CD14-positive monocyte (primary cell): Measurements from ENCODE around the gene UVRAG. TPM values are rescaled to one million over a fixed set of nuclear protein-coding genes. Genes with fewer than 3 reads are reported as not detected.

Experiments used
- DNase-seq, 3 donors: peaks; one replicate each; pipeline ENCODE4 v3.0.0-alpha.2; 2011 to 2022
- H2AFZ ChIP-seq: 2 replicates; pipeline ENCODE4 v1.6.0; 2012; ENCODE audit warnings: mild to moderate bottlenecking, low read depth, low read length, inconsistent platforms; ENCODE audit not compliant: insufficient read depth, poor library complexity, severe bottlenecking
- H3K27ac ChIP-seq, 2 donors: 1 replicate in 1 of 2; 2 replicates in 1 of 2; pipeline ENCODE4 v1.5.1; 2012 to 2013; ENCODE audit warnings: low read length in 2 of 2, control low read depth in 1 of 2, inconsistent platforms in 1 of 2, low read depth in 1 of 2, mild to moderate bottlenecking in 1 of 2
- H3K27me3 ChIP-seq, 2 donors: one replicate each; pipeline versions ENCODE4 v1.6.0 to v1.6.1; 2011 to 2013; ENCODE audit warnings: low read length in 2 of 2; ENCODE audit not compliant: control insufficient read depth in 2 of 2, insufficient read depth in 2 of 2
- H3K36me3 ChIP-seq, 2 donors: replicated peaks in 1 of 2; 1 replicate in 1 of 2; 2 replicates in 1 of 2; pipeline versions ENCODE4 v1.5.1 to v1.6.1; 2012 to 2013; ENCODE audit warnings: low read length in 2 of 2, control low read depth in 1 of 2, inconsistent platforms in 1 of 2, mild to moderate bottlenecking in 1 of 2; ENCODE audit not compliant: insufficient read depth in 2 of 2, control insufficient read depth in 1 of 2
- H3K4me1 ChIP-seq, 2 donors: 1 replicate in 1 of 2; 2 replicates in 1 of 2; pipeline versions ENCODE4 v1.5.1 to v1.6.1; 2012 to 2013; ENCODE audit warnings: low read length in 2 of 2, control low read depth in 1 of 2, inconsistent platforms in 1 of 2, mild to moderate bottlenecking in 1 of 2, moderate library complexity in 1 of 2; ENCODE audit not compliant: insufficient read depth in 2 of 2, control insufficient read depth in 1 of 2
- H3K4me2 ChIP-seq: replicated peaks from 2 replicates; pipeline ENCODE3; 2012; ENCODE audit warnings: low read length, moderate library complexity, mild to moderate bottlenecking; ENCODE audit not compliant: poor library complexity, severe bottlenecking; ENCODE audit errors: extremely low read depth
- H3K4me3 ChIP-seq, 3 experiments: fragments of 200-600 bp in 1 of 3; sonication (generic) in 1 of 3; replicated peaks in 1 of 3; 1 replicate in 2 of 3; 2 replicates in 1 of 3; pipeline ENCODE4 v1.5.1; 2011 to 2013; ENCODE audit warnings: low read length in 3 of 3, mild to moderate bottlenecking in 3 of 3, control low read depth in 2 of 3, low read depth in 2 of 3, inconsistent platforms in 1 of 3, moderate library complexity in 1 of 3
- H3K79me2 ChIP-seq: 2 replicates; pipeline ENCODE4 v1.6.0; 2012; ENCODE audit warnings: mild to moderate bottlenecking, control low read depth, inconsistent platforms, low read length, moderate library complexity; ENCODE audit not compliant: insufficient read depth
- H3K9ac ChIP-seq: 2 replicates; pipeline ENCODE4 v1.6.0; 2017; ENCODE audit warnings: low read length, mild to moderate bottlenecking; ENCODE audit not compliant: insufficient read depth, poor library complexity, severe bottlenecking
- H3K9me3 ChIP-seq, 2 donors: replicated peaks in 1 of 2; 1 replicate in 1 of 2; 2 replicates in 1 of 2; pipeline versions ENCODE4 v1.5.1 to v1.6.1; 2012 to 2013; ENCODE audit warnings: low read length in 2 of 2, control low read depth in 1 of 2; ENCODE audit not compliant: control insufficient read depth in 1 of 2, insufficient read depth in 1 of 2
- H4K20me1 ChIP-seq: 2 replicates; pipeline ENCODE4 v1.6.0; 2012; ENCODE audit warnings: mild to moderate bottlenecking, low read length, control low read depth, moderate library complexity; ENCODE audit not compliant: insufficient read depth
- H3K27ac Mint-ChIP-seq, 7 donors: one replicate each; pipeline ENCODE4 v1.8.0; 2020; ENCODE audit warnings: mild to moderate bottlenecking in 7 of 7, mixed read lengths in 7 of 7, moderate library complexity in 6 of 7, inconsistent platforms in 2 of 7
- H3K27me3 Mint-ChIP-seq, 3 donors: one replicate each; pipeline ENCODE4 v1.8.0; 2021 to 2022; ENCODE audit warnings: low read depth in 3 of 3, mild to moderate bottlenecking in 3 of 3, mixed read lengths in 3 of 3, moderate library complexity in 3 of 3, inconsistent platforms in 1 of 3
- H3K36me3 Mint-ChIP-seq, 2 donors: one replicate each; pipeline ENCODE4 v1.8.0; 2020; ENCODE audit warnings: mixed read lengths in 2 of 2, inconsistent platforms in 1 of 2, mild to moderate bottlenecking in 1 of 2
- H3K4me1 Mint-ChIP-seq: one replicate; pipeline ENCODE4 v1.8.0; 2020; ENCODE audit warnings: mild to moderate bottlenecking, mixed read lengths
- H3K4me3 Mint-ChIP-seq, 2 donors: one replicate each; pipeline ENCODE4 v1.8.0; 2020; ENCODE audit warnings: mild to moderate bottlenecking in 2 of 2, mixed read lengths in 2 of 2, moderate library complexity in 1 of 2
- H3K9me3 Mint-ChIP-seq, 7 donors: one replicate each; pipeline ENCODE4 v1.8.0; 2020 to 2022; ENCODE audit warnings: mixed read lengths in 7 of 7, mild to moderate bottlenecking in 6 of 7, moderate library complexity in 6 of 7, inconsistent platforms in 2 of 7
- CTCF ChIP-seq: fragments of 200-600 bp; IDR thresholded peaks from one replicate; pipeline ENCODE4 v1.8.0; 2022; ENCODE audit warnings: antibody characterized with exemption, mild to moderate bottlenecking
- WGBS: methylation state at CpG from one replicate; pipeline ENCODE4 v1.1.5; 2013; ENCODE audit warnings: missing lambda C conversion rate; ENCODE audit not compliant: insufficient coverage; 5-methylcytosine and 5-hydroxymethylcytosine counted together
- intact Hi-C, 2 donors: fragments of 100-400 bp; cut with micrococcal nuclease; formaldehyde crosslinking; loops; one replicate each; pipeline versions ENCODE4 v1.15.0 to v1.15.1; 2023
- polyA plus RNA-seq, 3 donors: library from polyadenylated mRNA; depleted of rRNA in 1 of 3; unstranded in 2 of 3; stranded (reverse) in 1 of 3; fragments of 300-500 nt in 2 of 3; fragments of >200 nt in 1 of 3; fragmentation: Illumina TruSeq in 2 of 3; gene quantifications; 1 replicate in 2 of 3; 2 replicates in 1 of 3; pipeline ENCODE4 v1.2.3, GENCODE V29; 2012 to 2021

Gene UVRAG
- polyA plus RNA-seq, 3 donors = 13.7 to 20.5 (median 20.0) TPM

- H3K27ac ChIP-seq = no peak overlapping the region
- DNase-seq = no peak
- WGBS = 100% methylated on average over 2 of the region's 9 CpGs
Measured at GRCh38 chr11:75781831-75782230, 33.2 kb upstream of the UVRAG start.

GRCh38 chr11:75782540-75783263 is 32.3 kb upstream of the UVRAG start:
- WGBS = 100% methylated on average over 3 of the region's 4 CpGs
- Mint-ChIP-seq H3K27me3 (no peaks in the 10 kb centered on the region), H3K9me3 (no peaks in the 10 kb centered on the region), H3K36me3 (peaks cover 44 to 68% of the 10 kb centered on the region in 2 donors), H3K4me1 (peaks cover 40% of the 10 kb centered on the region), H3K4me3 (no peak overlapping the region), H3K27ac (no peak overlapping the region)
- Histone ChIP-seq H3K36me3 (peaks cover 29 to 39% of the 10 kb centered on the region in 2 donors), H3K27ac (no peak overlapping the region), H3K4me1 (peaks cover 35 to 40% of the 10 kb centered on the region in 2 donors), H3K79me2 (no peaks in the 10 kb centered on the region), H4K20me1 (no peaks in the 10 kb centered on the region), H3K27me3 (no peaks in the 10 kb centered on the region), H3K9me3 (no peaks in the 10 kb centered on the region), H2AFZ (no peak overlapping the region), H3K4me2 (no peak overlapping the region), H3K9ac (no peak overlapping the region), H3K4me3 (no peak overlapping the region)
- intact Hi-C loops = loop anchor here in 1 of 2 donors (10.0 kb wide), 1 partner anchor 48 kb away; no protein-coding TSS in a partner anchor
- no peak for TF ChIP-seq CTCF
- DNase-seq = no peak

More at GRCh38 chr11:75781831-75782230, 33.2 kb upstream of the UVRAG start:
- H3K9me3 Mint-ChIP-seq = no peaks in the 10 kb centered on the region
- Histone ChIP-seq H3K27me3 (no peaks in the 10 kb centered on the region), H2AFZ (no peak overlapping the region), H3K4me2 (no peak overlapping the region), H4K20me1 (no peaks in the 10 kb centered on the region), H3K79me2 (no peaks in the 10 kb centered on the region), H3K9ac (no peak overlapping the region), H3K9me3 (no peaks in the 10 kb centered on the region), H3K4me1 (peaks cover 43 to 48% of the 10 kb centered on the region in 2 donors), H3K36me3 (peaks cover 23 to 32% of the 10 kb centered on the region in 2 donors), H3K4me3 (no peak overlapping the region)
- intact Hi-C loops = loop anchor here in 1 of 2 donors (10.0 kb wide), 1 partner anchor 47 kb away; no protein-coding TSS in a partner anchor
- no peak for TF ChIP-seq CTCF
- H3K4me3 Mint-ChIP-seq = no peak overlapping the region
- peaks cover 49% of the 10 kb centered on the region for H3K4me1 Mint-ChIP-seq
- peaks cover 42 to 62% of the 10 kb centered on the region in 2 donors for H3K36me3 Mint-ChIP-seq
- no peak overlapping the region for H3K27ac Mint-ChIP-seq
- peaks cover 0 to 3% (median 0%) of the 10 kb centered on the region in 3 donors for H3K27me3 Mint-ChIP-seq
